Astrocyte (in vitro differentiated cells and primary cell): ENCODE measurements around the gene LRPAP1. TPM values are rescaled to one million over a fixed set of nuclear protein-coding genes. Genes with fewer than 3 reads are reported as not detected.

Experiments used
- DNase-seq: peaks from one replicate; pipeline ENCODE4 v3.0.0-alpha.2; 2010; ENCODE audit warnings: low read depth
- FAIRE-seq: peaks from 2 replicates; lab custom pipeline; 2011; peaks lifted over from hg19 to GRCh38; lab: Jason Lieb, UNC
- H2AFZ ChIP-seq: 2 replicates; pipeline ENCODE4 v1.6.0; 2012; ENCODE audit warnings: low read depth, low read length, inconsistent platforms
- H3K27ac ChIP-seq: 2 replicates; pipeline ENCODE4 v1.5.1; 2011; ENCODE audit warnings: low read depth, low read length, inconsistent platforms
- H3K27me3 ChIP-seq: 2 replicates; pipeline ENCODE4 v1.6.0; 2011; ENCODE audit warnings: low read length, inconsistent platforms; ENCODE audit not compliant: insufficient read depth
- H3K36me3 ChIP-seq: 2 replicates; pipeline ENCODE4 v1.5.1; 2011; ENCODE audit warnings: low read length, inconsistent platforms; ENCODE audit not compliant: insufficient read depth
- H3K4me1 ChIP-seq: 2 replicates; pipeline ENCODE4 v1.5.1; 2011; ENCODE audit warnings: low read length, inconsistent platforms; ENCODE audit not compliant: insufficient read depth
- H3K4me2 ChIP-seq: 2 replicates; pipeline ENCODE4 v1.6.0; 2012; ENCODE audit warnings: low read length, inconsistent platforms
- H3K4me3 ChIP-seq: 2 replicates; pipeline ENCODE4 v1.5.1; 2011; ENCODE audit warnings: low read depth, mild to moderate bottlenecking, low read length, inconsistent platforms; ENCODE audit not compliant: insufficient read depth
- H3K79me2 ChIP-seq: 2 replicates; pipeline ENCODE4 v1.6.0; 2012; ENCODE audit warnings: mild to moderate bottlenecking, low read length, inconsistent platforms; ENCODE audit not compliant: insufficient read depth
- H3K9ac ChIP-seq: 2 replicates; pipeline ENCODE4 v1.6.0; 2012; ENCODE audit warnings: mild to moderate bottlenecking, low read length, inconsistent platforms
- H3K9me3 ChIP-seq: 2 replicates; pipeline ENCODE4 v1.5.1; 2012; ENCODE audit warnings: low read depth, mild to moderate bottlenecking, low read length, inconsistent platforms; ENCODE audit not compliant: insufficient read depth
- H4K20me1 ChIP-seq: 2 replicates; pipeline ENCODE4 v1.6.0; 2012; ENCODE audit warnings: low read length, inconsistent platforms; ENCODE audit not compliant: insufficient read depth
- H3K27ac Mint-ChIP-seq: one replicate; pipeline ENCODE4 v1.8.0; 2021; ENCODE audit warnings: mild to moderate bottlenecking, mixed read lengths; ENCODE audit not compliant: unreplicated experiment
- H3K27me3 Mint-ChIP-seq: one replicate; pipeline ENCODE4 v1.8.0; 2021; ENCODE audit warnings: low read depth, mixed read lengths; ENCODE audit not compliant: unreplicated experiment
- H3K36me3 Mint-ChIP-seq: one replicate; pipeline ENCODE4 v1.8.0; 2021; ENCODE audit warnings: low read depth, mixed read lengths; ENCODE audit not compliant: unreplicated experiment
- H3K4me1 Mint-ChIP-seq: one replicate; pipeline ENCODE4 v1.8.0; 2021; ENCODE audit warnings: low read depth, mixed read lengths; ENCODE audit not compliant: unreplicated experiment
- H3K4me3 Mint-ChIP-seq: one replicate; pipeline ENCODE4 v1.8.0; 2021; ENCODE audit warnings: mild to moderate bottlenecking, moderate library complexity, mixed read lengths; ENCODE audit not compliant: unreplicated experiment
- H3K9me3 Mint-ChIP-seq: one replicate; pipeline ENCODE4 v1.8.0; 2021; ENCODE audit warnings: mild to moderate bottlenecking, mixed read lengths; ENCODE audit not compliant: unreplicated experiment
- EZH2 ChIP-seq: IDR thresholded peaks from 2 replicates; pipeline ENCODE4 v1.6.1; 2012; ENCODE audit warnings: mild to moderate bottlenecking, low read length, inconsistent platforms; ENCODE audit not compliant: insufficient read depth
- total RNA-seq: library from RNA; stranded (reverse); gene quantifications from 2 replicates; pipeline ENCODE4 v1.2.1, GENCODE V29; 2021
- TF ChIP-seq, protein P1 (sequence below): IDR thresholded peaks from 2 replicates; pipeline ENCODE4 v1.5.1; 2011; ENCODE audit warnings: low read depth, mild to moderate bottlenecking, inconsistent platforms, low read length, moderate library complexity; ENCODE audit not compliant: insufficient read depth

The LRPAP1 gene
- total RNA-seq, 1 donor from 2014 or later = 191 TPM

GRCh38 chr4:3491681-3492405 lies 40.4 kb downstream of the LRPAP1 start:
- Histone ChIP-seq H3K4me3 (no peak overlapping the region), H3K27ac (no peak overlapping the region), H3K79me2 (no peaks in the 10 kb centered on the region), H3K4me1 (no peaks in the 10 kb centered on the region), H3K4me2 (no peak overlapping the region), H3K36me3 (no peaks in the 10 kb centered on the region), H2AFZ (no peak overlapping the region), H3K27me3 (peaks cover 9% of the 10 kb centered on the region), H3K9ac (no peak overlapping the region), H3K9me3 (no peaks in the 10 kb centered on the region), H4K20me1 (peaks cover 11% of the 10 kb centered on the region)
- no peak for TF ChIP-seq EZH2
- TF ChIP-seq, protein P1, sequence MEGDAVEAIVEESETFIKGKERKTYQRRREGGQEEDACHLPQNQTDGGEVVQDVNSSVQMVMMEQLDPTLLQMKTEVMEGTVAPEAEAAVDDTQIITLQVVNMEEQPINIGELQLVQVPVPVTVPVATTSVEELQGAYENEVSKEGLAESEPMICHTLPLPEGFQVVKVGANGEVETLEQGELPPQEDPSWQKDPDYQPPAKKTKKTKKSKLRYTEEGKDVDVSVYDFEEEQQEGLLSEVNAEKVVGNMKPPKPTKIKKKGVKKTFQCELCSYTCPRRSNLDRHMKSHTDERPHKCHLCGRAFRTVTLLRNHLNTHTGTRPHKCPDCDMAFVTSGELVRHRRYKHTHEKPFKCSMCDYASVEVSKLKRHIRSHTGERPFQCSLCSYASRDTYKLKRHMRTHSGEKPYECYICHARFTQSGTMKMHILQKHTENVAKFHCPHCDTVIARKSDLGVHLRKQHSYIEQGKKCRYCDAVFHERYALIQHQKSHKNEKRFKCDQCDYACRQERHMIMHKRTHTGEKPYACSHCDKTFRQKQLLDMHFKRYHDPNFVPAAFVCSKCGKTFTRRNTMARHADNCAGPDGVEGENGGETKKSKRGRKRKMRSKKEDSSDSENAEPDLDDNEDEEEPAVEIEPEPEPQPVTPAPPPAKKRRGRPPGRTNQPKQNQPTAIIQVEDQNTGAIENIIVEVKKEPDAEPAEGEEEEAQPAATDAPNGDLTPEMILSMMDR = no peak
- Mint-ChIP-seq H3K36me3 (no peaks in the 10 kb centered on the region), H3K9me3 (no peaks in the 10 kb centered on the region), H3K27ac (peak overlapping the region; percentile 85), H3K4me3 (peak overlapping the region; percentile 34), H3K27me3 (peaks cover 18% of the 10 kb centered on the region), H3K4me1 (peaks cover 6% of the 10 kb centered on the region)
- peak; percentile 11 for DNase-seq
- no peak for FAIRE-seq

GRCh38 chr4:3489451-3489962 lies 42.7 kb downstream of the LRPAP1 start:
- DNase-seq (no peak), FAIRE-seq (no peak)
- Histone ChIP-seq H3K36me3 (no peaks in the 10 kb centered on the region), H3K79me2 (no peaks in the 10 kb centered on the region), H3K9me3 (no peaks in the 10 kb centered on the region), H3K4me2 (no peak overlapping the region), H3K4me1 (peaks cover 4% of the 10 kb centered on the region), H2AFZ (no peak overlapping the region), H3K27me3 (peaks cover 13% of the 10 kb centered on the region), H3K4me3 (no peak overlapping the region), H3K27ac (no peak overlapping the region), H4K20me1 (peaks cover 7% of the 10 kb centered on the region), H3K9ac (no peak overlapping the region)
- no peaks in the 10 kb centered on the region for H3K36me3 Mint-ChIP-seq
- no peak for TF ChIP-seq EZH2
- TF ChIP-seq, protein P1 = no peak
- no peak overlapping the region for H3K27ac Mint-ChIP-seq
- H3K9me3 Mint-ChIP-seq = no peaks in the 10 kb centered on the region
- no peak overlapping the region for H3K4me3 Mint-ChIP-seq
- peaks cover 6% of the 10 kb centered on the region for H3K4me1 Mint-ChIP-seq
- peaks cover 21% of the 10 kb centered on the region for H3K27me3 Mint-ChIP-seq

- H3K79me2 ChIP-seq = no peaks in the 10 kb centered on the region
- no peak overlapping the region for H2AFZ ChIP-seq
- H3K4me2 ChIP-seq = no peak overlapping the region
- H3K9ac ChIP-seq = no peak overlapping the region
- Mint-ChIP-seq H3K27me3 (peaks cover 21% of the 10 kb centered on the region), H3K27ac (no peak overlapping the region), H3K36me3 (no peaks in the 10 kb centered on the region), H3K4me3 (no peak overlapping the region), H3K9me3 (no peaks in the 10 kb centered on the region), H3K4me1 (peaks cover 6% of the 10 kb centered on the region)
- peaks cover 13% of the 10 kb centered on the region for H3K27me3 ChIP-seq
- H3K4me1 ChIP-seq = peaks cover 10% of the 10 kb centered on the region
- H3K9me3 ChIP-seq = no peaks in the 10 kb centered on the region
- TF ChIP-seq EZH2 = no peak
- TF ChIP-seq, protein P1 = no peak
- no peak overlapping the region for H3K27ac ChIP-seq
- H3K36me3 ChIP-seq = no peaks in the 10 kb centered on the region
- H4K20me1 ChIP-seq = peaks cover 7% of the 10 kb centered on the region
- no peak overlapping the region for H3K4me3 ChIP-seq
- DNase-seq = no peak
- no peak for FAIRE-seq
These were observed 43.4 kb downstream of the LRPAP1 start for GRCh38 chr4:3488820-3489219.
